B cell (primary cell): ENCODE measurements around the gene IER5L.

Experiments
- CTCF ChIP-seq: fragments of 200-600 bp; IDR thresholded peaks from one replicate; pipeline ENCODE4 v1.8.0; 2022; ENCODE audit warnings: antibody characterized with exemption, mild to moderate bottlenecking
- EZH2 ChIP-seq: IDR thresholded peaks from 2 replicates; pipeline ENCODE4 v1.6.1; 2012; ENCODE audit warnings: borderline replicate concordance, low read depth, mild to moderate bottlenecking, moderate library complexity, low read length; ENCODE audit not compliant: insufficient read depth, poor library complexity, severe bottlenecking

GRCh38 chr9:129197978-129198318 lies 19.9 kb upstream of the IER5L start:
- TF ChIP-seq CTCF (no peak), EZH2 (no peak)
